ENCODE data around the gene TEX26.

- TF ChIP-seq CTCF (IDR thresholded peaks at IDR 0.05) = no peak
- TF ChIP-seq SREBF2 (IDR thresholded peaks at IDR 0.05) = no peak
- TF ChIP-seq POLR2A (IDR thresholded peaks at IDR 0.05; ENCODE audit: low read length) = no peak
- no peak for TF ChIP-seq ELK1 (IDR thresholded peaks at IDR 0.05; ENCODE audit: low read depth, low read length)
- TF ChIP-seq EP300 (IDR thresholded peaks at IDR 0.05) = no peak
- TF ChIP-seq JUN (IDR thresholded peaks at IDR 0.05) = no peak
These were observed 47.9 kb upstream of the TEX26 start for GRCh38 chr13:30884543-30884942.

Data from A549 (cell line).